Right lobe of liver (tissue), 6 donors: Measurements from ENCODE around the gene GTPBP8. TPM values are rescaled to one million over a fixed set of nuclear protein-coding genes. Genes with fewer than 3 reads are reported as not detected.

Source experiments
- ATAC-seq, 4 donors: fragments of 200-7000 bp; cut with Tn5 transposase; one replicate each; pipeline ENCODE4 v1.9.1; 2020; ENCODE audit warnings: mild to moderate bottlenecking in 4 of 4, moderate library complexity in 4 of 4
- DNase-seq, 3 donors: peaks; one replicate each; pipeline ENCODE4 v3.0.0-alpha.2; 2020
- H3K27ac ChIP-seq, 3 donors: fragments of 200-600 bp; one replicate each; pipeline ENCODE4 v1.8.0; 2022
- H3K27me3 ChIP-seq, 2 donors: fragments of 200-600 bp; one replicate each; pipeline ENCODE4 v1.8.0; 2022
- H3K36me3 ChIP-seq, 4 donors: fragments of 200-600 bp; sonication (generic) in 1 of 4; one replicate each; pipeline versions ENCODE4 v1.5.1 to v1.8.0; 2017 to 2022; ENCODE audit warnings: control low read depth in 1 of 4
- H3K4me1 ChIP-seq, 4 donors: fragments of 200-600 bp; sonication (generic) in 1 of 4; one replicate each; pipeline versions ENCODE4 v1.5.1 to v1.8.0; 2017 to 2022; ENCODE audit warnings: control low read depth in 1 of 4
- H3K4me3 ChIP-seq, 3 donors: fragments of 200-600 bp; one replicate each; pipeline ENCODE4 v1.8.0; 2022
- H3K9me3 ChIP-seq, 4 donors: fragments of 200-600 bp; sonication (generic) in 1 of 4; one replicate each; pipeline versions ENCODE4 v1.5.1 to v1.8.0; 2017 to 2022; ENCODE audit warnings: control low read depth in 1 of 4
- CTCF ChIP-seq, 4 donors: fragments of 200-600 bp in 3 of 4; fragments of 450-650 bp in 1 of 4; IDR thresholded peaks; one replicate each; pipeline versions ENCODE4 v1.5.1 to v1.8.0; 2016 to 2022; ENCODE audit warnings: antibody characterized with exemption in 4 of 4, mild to moderate bottlenecking in 2 of 4
- POLR2A ChIP-seq: fragments of 450-650 bp; IDR thresholded peaks from one replicate; pipeline ENCODE4 v1.6.1; 2017; ENCODE audit warnings: antibody characterized with exemption, mild to moderate bottlenecking
- WGBS: methylation state at CpG from one replicate; pipeline ENCODE4 v1.1.6; 2018; ENCODE audit warnings: low coverage, low lambda C conversion rate; ENCODE audit not compliant: insufficient coverage; ENCODE audit errors: missing lambda C conversion rate; 5-methylcytosine and 5-hydroxymethylcytosine counted together
- intact Hi-C, 2 donors: fragments of 100-400 bp; cut with DNase I; formaldehyde crosslinking; loops; one replicate each; pipeline versions ENCODE4 v1.11.2 to v1.14.1; 2022
- total RNA-seq, 6 experiments: library from RNA; depleted of rRNA in 2 of 6; stranded (reverse); fragments of >200 nt in 2 of 6; fragmentation: NEBNext Ultra II Directional in 3 of 6; extraction: Animal tissue kit (Norgen Biotek cat#: 25700) in 3 of 6; gene quantifications; one replicate each; pipeline versions ENCODE4 v1.1.0 to v1.2.4, GENCODE V29; 2016 to 2023
- donor health status: DM: no; HTN: yes; CAD: no.
- donor health status: DM: no; HTN: no; CAD: no.
- donor health status: DM: no; HTN: no; CAD: no.
- donor health status: DM: no; HTN: yes; CAD: no.
- donor health status: DM: no; HTN: yes; CAD: no.

GTPBP8 gene
- total RNA-seq, 6 experiments from 2014 or later = 3.7 to 16.2 (median 7.5) TPM

GRCh38 chr3:112963683-112964082, 27.1 kb upstream of the GTPBP8 start:
- H3K9me3 ChIP-seq = no peaks in the 10 kb centered on the region
- no peak for DNase-seq
- no peaks in the 10 kb centered on the region for H3K27me3 ChIP-seq
- no peak overlapping the region for H3K27ac ChIP-seq
- no peak for TF ChIP-seq POLR2A
- no peak for TF ChIP-seq CTCF (IDR thresholded peaks at IDR 0.05)
- no peak overlapping the region for H3K4me3 ChIP-seq
- no peaks in the 10 kb centered on the region for H3K36me3 ChIP-seq
- no peak for ATAC-seq
- no peaks in the 10 kb centered on the region for H3K4me1 ChIP-seq
- intact Hi-C loops = no loop called here

DNA sequence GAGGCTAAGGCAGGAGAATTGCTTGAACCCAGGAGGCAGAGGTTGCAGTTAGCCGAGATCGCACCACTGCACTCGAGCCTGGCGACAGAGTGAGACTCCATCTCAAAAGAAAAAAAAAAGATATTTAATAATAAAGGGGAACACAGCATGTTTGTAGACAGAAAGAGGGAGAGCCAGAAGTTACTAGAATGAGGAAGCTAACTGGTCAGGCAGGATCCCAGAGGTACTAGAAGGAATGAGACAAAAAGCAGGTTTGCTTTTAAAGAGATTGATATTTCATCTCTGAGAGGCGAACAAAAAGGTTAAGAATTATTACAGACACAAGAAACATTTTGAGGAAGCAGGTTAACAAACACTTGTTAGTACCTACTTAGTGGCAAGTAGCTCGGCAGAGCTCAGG, 25.1 kb upstream of the GTPBP8 start:
- DNase-seq = no peak
- ATAC-seq = peak in 2 of 4 donors; percentile 19 to 46
- Histone ChIP-seq H3K4me3 (no peak overlapping the region), H3K36me3 (no peaks in the 10 kb centered on the region), H3K4me1 (no peaks in the 10 kb centered on the region), H3K27me3 (no peaks in the 10 kb centered on the region), H3K9me3 (no peaks in the 10 kb centered on the region), H3K27ac (no peak overlapping the region)
- intact Hi-C loops = no loop called here
- TF ChIP-seq CTCF (IDR thresholded peaks at IDR 0.05) (no peak), POLR2A (no peak)
- WGBS = 60% methylated on average over 4 of the region's 6 CpGs

DNA sequence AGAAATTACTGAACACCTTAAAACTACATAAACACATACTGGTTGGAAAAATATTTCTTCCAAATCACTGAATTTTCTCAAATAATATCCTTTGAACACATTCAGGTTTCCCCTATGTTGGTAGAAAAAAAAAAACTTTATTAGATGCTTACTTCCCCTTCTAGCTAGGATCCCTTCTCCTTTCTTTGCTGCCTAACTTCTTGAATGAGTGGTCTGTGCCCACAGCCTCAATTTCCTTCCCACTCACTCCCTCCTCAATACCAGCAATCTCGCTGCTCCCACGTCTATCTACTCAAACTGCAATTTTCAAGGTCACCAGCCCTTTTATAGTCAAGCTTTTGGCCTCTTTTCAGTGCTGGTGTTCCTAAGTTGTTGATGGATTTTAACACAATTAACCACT, 24.2 kb upstream of the GTPBP8 start:
- H3K9me3 ChIP-seq = no peaks in the 10 kb centered on the region
- H3K27ac ChIP-seq = no peak overlapping the region
- H3K4me1 ChIP-seq = no peaks in the 10 kb centered on the region
- no peak for DNase-seq
- WGBS = 11% methylated on average over 2 of the region's 2 CpGs
- intact Hi-C loops = no loop called here
- no peak for TF ChIP-seq POLR2A
- TF ChIP-seq CTCF (IDR thresholded peaks at IDR 0.05) = no peak
- no peaks in the 10 kb centered on the region for H3K36me3 ChIP-seq
- ATAC-seq = peak in 1 of 4 donors; percentile 32
- H3K4me3 ChIP-seq = no peak overlapping the region
- no peaks in the 10 kb centered on the region for H3K27me3 ChIP-seq

DNA sequence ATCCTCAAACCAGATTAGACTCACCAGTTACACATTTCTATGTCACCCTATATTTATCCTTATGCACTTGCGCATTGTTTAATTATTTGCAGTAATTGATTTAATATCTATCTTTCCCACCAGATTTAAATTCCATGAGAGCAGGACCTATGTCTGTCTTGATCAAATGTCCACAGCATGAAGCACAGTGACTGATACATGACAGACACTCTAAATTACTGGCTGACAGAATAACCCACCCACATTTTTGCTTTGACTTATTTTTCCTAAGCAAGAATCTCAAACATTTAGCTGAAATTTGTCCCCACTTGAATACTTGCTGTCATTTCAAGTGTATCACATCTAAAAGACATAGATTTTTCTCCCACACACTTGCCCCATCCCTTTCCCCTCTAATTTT, 23.4 kb upstream of the GTPBP8 start:
- WGBS = 63% methylated on average over 1 of the region's 1 CpG
- intact Hi-C loops = no loop called here
- H3K27me3 ChIP-seq = no peaks in the 10 kb centered on the region
- ATAC-seq = no peak
- no peak overlapping the region for H3K27ac ChIP-seq
- no peaks in the 10 kb centered on the region for H3K4me1 ChIP-seq
- no peaks in the 10 kb centered on the region for H3K36me3 ChIP-seq
- no peak for DNase-seq
- H3K9me3 ChIP-seq = no peaks in the 10 kb centered on the region
- TF ChIP-seq POLR2A = no peak
- TF ChIP-seq CTCF (IDR thresholded peaks at IDR 0.05) = no peak
- H3K4me3 ChIP-seq = no peak overlapping the region

DNA sequence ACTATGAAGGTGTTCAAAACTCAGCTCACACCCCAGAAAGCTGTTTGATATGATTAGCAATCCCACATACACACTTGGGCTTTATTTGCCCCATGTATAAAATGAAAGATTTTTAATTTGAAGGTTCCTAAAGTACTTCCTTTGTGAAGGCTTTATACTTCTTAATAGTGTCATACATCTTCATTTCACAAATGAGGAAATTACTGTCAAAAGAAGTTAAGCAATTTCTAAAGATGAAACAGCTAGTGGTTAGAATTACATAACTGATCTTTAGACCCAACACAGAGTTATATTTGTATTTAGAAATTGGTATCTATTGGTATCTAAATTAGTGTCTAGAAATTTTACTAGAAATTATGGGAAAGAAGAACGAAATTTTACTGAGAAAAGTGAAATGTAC, 23.0 kb upstream of the GTPBP8 start:
- intact Hi-C loops = no loop called here
- ATAC-seq = peak in 1 of 4 donors; percentile 26
- Histone ChIP-seq H3K9me3 (no peaks in the 10 kb centered on the region), H3K27ac (no peak overlapping the region), H3K4me1 (no peaks in the 10 kb centered on the region), H3K4me3 (no peak overlapping the region), H3K27me3 (no peaks in the 10 kb centered on the region), H3K36me3 (no peaks in the 10 kb centered on the region)
- WGBS = 32% methylated on average over 1 of the region's 1 CpG
- TF ChIP-seq POLR2A (no peak), CTCF (IDR thresholded peaks at IDR 0.05) (no peak)
- DNase-seq = no peak
